BLaER1 treated with 17β-estradiol and CSF1 and Interleukin-3, amounts not matched to agents 10 nM and 100 nM (cell line): ENCODE results near the gene UACA.
"Not testable (repeated sequence)": the region's sequence is repeated elsewhere in the genome, so short reads cannot be mapped to it uniquely, and the experiment has no call there.

Experiments
- H3K27ac ChIP-seq, 11 experiments: shearing (Covaris generic); formaldehyde crosslinking; 2 replicates each; pipeline ENCODE4 v1.8.1; 2022
- H3K27me3 ChIP-seq, 11 experiments: shearing (Covaris generic); formaldehyde crosslinking; 2 replicates each; pipeline ENCODE4 v1.8.1; 2022
- H3K36me3 ChIP-seq, 11 experiments: shearing (Covaris generic); formaldehyde crosslinking; 2 replicates each; pipeline ENCODE4 v1.8.1; 2022
- H3K4me1 ChIP-seq, 10 experiments: shearing (Covaris generic); formaldehyde crosslinking; 2 replicates each; pipeline ENCODE4 v1.8.1; 2022
- H3K4me2 ChIP-seq, 11 experiments: shearing (Covaris generic); formaldehyde crosslinking; 2 replicates each; pipeline ENCODE4 v1.8.1; 2022
- H3K4me3 ChIP-seq, 10 experiments: shearing (Covaris generic); formaldehyde crosslinking; 2 replicates each; pipeline ENCODE4 v1.8.1; 2022
- H3K9ac ChIP-seq, 11 experiments: shearing (Covaris generic); formaldehyde crosslinking; 2 replicates each; pipeline ENCODE4 v1.8.1; 2022
- H3K9me3 ChIP-seq, 11 experiments: shearing (Covaris generic); formaldehyde crosslinking; replicated peaks in 1 of 11; 2 replicates each; pipeline ENCODE4 v1.8.1; 2022
- H4K20me1 ChIP-seq, 11 experiments: shearing (Covaris generic); formaldehyde crosslinking; 2 replicates each; pipeline ENCODE4 v1.8.1; 2022
- Cebpa-rat ChIP-seq, 11 experiments: shearing (Covaris generic); IDR thresholded peaks; 2 replicates each; pipeline ENCODE4 v1.8.1; 2022

The UACA gene

GRCh38 chr15:70763120-70763949, at the start of gene UACA:
UACA (minus strand) TSS chr15:70763558; CDS start chr15:70763407, 151 bp downstream.
- peak within 1 kb of the TSS in 2 of 11 experiments; percentile 34 to 41; a peak in 2 of 22 replicates for H3K27ac ChIP-seq
- H3K4me3 ChIP-seq = peak within 1 kb of the TSS; percentile 61 to 78 (median 70)
- peaks cover 5 to 22% (median 18%) of the 10 kb centered on the region in 11 experiments; a peak in 20 of 22 replicates for H3K27me3 ChIP-seq
- no peak for TF ChIP-seq Cebpa-rat (IDR thresholded peaks at IDR 0.05)
- H3K4me1 ChIP-seq = peaks cover 0 to 13% (median 2%) of the 10 kb centered on the region in 10 experiments; a peak in 7 of 20 replicates
- peak within 1 kb of the TSS; percentile 46 to 73 (median 63) for H3K9ac ChIP-seq
- peak within 1 kb of the TSS; percentile 71 to 91 (median 84) for H3K4me2 ChIP-seq
- H4K20me1 ChIP-seq = no peaks in the 10 kb centered on the region
- peaks cover 0 to 13% (median 6%) of the 10 kb centered on the region in 11 experiments; a peak in 6 of 22 replicates for H3K9me3 ChIP-seq
- H3K36me3 ChIP-seq = no peaks in the 10 kb centered on the region

GRCh38 chr15:70812827-70813364, 49.5 kb upstream of the UACA start:
- Histone ChIP-seq H3K27ac (no peak overlapping the region), H3K4me2 (no peak overlapping the region), H3K4me1 (peaks cover 10 to 16% (median 14%) of the 10 kb centered on the region in 10 experiments), H3K27me3 (no peaks in the 10 kb centered on the region), H3K4me3 (no peak overlapping the region), H3K36me3 (no peaks in the 10 kb centered on the region), H3K9ac (no peak overlapping the region), H3K9me3 (no peaks in the 10 kb centered on the region), H4K20me1 (no peaks in the 10 kb centered on the region)
- no peak for TF ChIP-seq Cebpa-rat (IDR thresholded peaks at IDR 0.05)

GRCh38 chr15:70810916-70811578, 47.7 kb upstream of the UACA start:
- no peak for TF ChIP-seq Cebpa-rat (IDR thresholded peaks at IDR 0.05)
- Histone ChIP-seq H3K4me2 (no peak overlapping the region), H3K9me3 (no peaks in the 10 kb centered on the region), H3K27ac (no peak overlapping the region), H3K27me3 (no peaks in the 10 kb centered on the region), H3K4me3 (no peak overlapping the region), H3K36me3 (no peaks in the 10 kb centered on the region), H3K9ac (no peak overlapping the region), H3K4me1 (peaks cover 15 to 20% (median 17%) of the 10 kb centered on the region in 10 experiments), H4K20me1 (no peaks in the 10 kb centered on the region)

GRCh38 chr15:70806992-70807712, 43.8 kb upstream of the UACA start:
- Histone ChIP-seq H3K36me3 (no peaks in the 10 kb centered on the region), H3K4me1 (peaks cover 15 to 20% (median 17%) of the 10 kb centered on the region in 10 experiments), H3K9ac (peak overlapping the region in 5 of 11 experiments; percentile 2 to 63 (median 22); a peak in 5 of 22 replicates), H3K27me3 (no peaks in the 10 kb centered on the region), H3K27ac (peak overlapping the region; percentile 17 to 81 (median 57); a peak in 19 of 22 replicates), H3K9me3 (no peaks in the 10 kb centered on the region), H3K4me3 (no peak overlapping the region), H3K4me2 (peak overlapping the region; percentile 55 to 76 (median 69)), H4K20me1 (no peaks in the 10 kb centered on the region)
- 0 out of 22 replicates have a peak, but pooled peaks of 1 of the 11 experiments have one; percentile 8 for TF ChIP-seq Cebpa-rat (IDR thresholded peaks at IDR 0.05)

GRCh38 chr15:70804388-70804787, 41.0 kb upstream of the UACA start:
- H3K27me3 ChIP-seq, H3K4me3 ChIP-seq, H3K9ac ChIP-seq, H3K4me2 ChIP-seq, H4K20me1 ChIP-seq, H3K27ac ChIP-seq, H3K9me3 ChIP-seq, H3K36me3 ChIP-seq: not testable (repeated sequence)
- peaks cover 15 to 20% (median 17%) of the 10 kb centered on the region in 10 experiments for H3K4me1 ChIP-seq

- H3K4me1 ChIP-seq = peaks cover 8 to 14% (median 11%) of the 10 kb centered on the region in 10 experiments
- no peak for TF ChIP-seq Cebpa-rat (IDR thresholded peaks at IDR 0.05)
- no peaks in the 10 kb centered on the region for H4K20me1 ChIP-seq
- H3K4me2 ChIP-seq = no peak overlapping the region
- no peaks in the 10 kb centered on the region for H3K9me3 ChIP-seq
- H3K9ac ChIP-seq = no peak overlapping the region
- no peaks in the 10 kb centered on the region for H3K27me3 ChIP-seq
- no peaks in the 10 kb centered on the region for H3K36me3 ChIP-seq
- H3K4me3 ChIP-seq = no peak overlapping the region
- no peak overlapping the region for H3K27ac ChIP-seq
These were observed 39.3 kb upstream of the UACA start for GRCh38 chr15:70802629-70803028.

GRCh38 chr15:70801109-70801508, 37.8 kb upstream of the UACA start:
- no peak overlapping the region for H3K4me3 ChIP-seq
- H3K9me3 ChIP-seq = no peaks in the 10 kb centered on the region
- H3K36me3 ChIP-seq = no peaks in the 10 kb centered on the region
- H3K27ac ChIP-seq = no peak overlapping the region
- H4K20me1 ChIP-seq = no peaks in the 10 kb centered on the region
- H3K9ac ChIP-seq = no peak overlapping the region
- H3K4me2 ChIP-seq = no peak overlapping the region
- no peaks in the 10 kb centered on the region for H3K27me3 ChIP-seq
- TF ChIP-seq Cebpa-rat (IDR thresholded peaks at IDR 0.05) = no peak
- no peaks in the 10 kb centered on the region for H3K4me1 ChIP-seq

GRCh38 chr15:70799667-70800450, 36.5 kb upstream of the UACA start:
- no peaks in the 10 kb centered on the region for H3K36me3 ChIP-seq
- H3K9me3 ChIP-seq = no peaks in the 10 kb centered on the region
- no peak for TF ChIP-seq Cebpa-rat (IDR thresholded peaks at IDR 0.05)
- H3K4me3 ChIP-seq = no peak overlapping the region
- no peaks in the 10 kb centered on the region for H3K27me3 ChIP-seq
- H3K4me2 ChIP-seq = no peak overlapping the region
- no peak overlapping the region for H3K9ac ChIP-seq
- no peaks in the 10 kb centered on the region for H4K20me1 ChIP-seq
- H3K4me1 ChIP-seq = no peaks in the 10 kb centered on the region
- H3K27ac ChIP-seq = no peak overlapping the region
